HG03175 (cell line): Measurements from ENCODE around the gene CDH23.

Source experiments
- ATAC-seq: cut with Tn5 transposase; IDR thresholded peaks from one replicate; pipeline ENCODE4 v1.9.1; 2021; ENCODE audit warnings: mild to moderate bottlenecking, moderate library complexity; ENCODE audit not compliant: unreplicated experiment

Gene CDH23

GRCh38 chr10:71727738-71728737, 331.3 kb downstream of the CDH23 start:
- ATAC-seq: peak; percentile 67

- ATAC-seq: no peak
Measured at GRCh38 chr10:71729161-71729636, 332.5 kb downstream of the CDH23 start.

GRCh38 chr10:71731791-71732190, 335.1 kb downstream of the CDH23 start:
- ATAC-seq: no peak

- ATAC-seq: no peak
Measured at GRCh38 chr10:71734797-71735196, 338.1 kb downstream of the CDH23 start.

GRCh38 chr10:71735709-71736569, 339.2 kb downstream of the CDH23 start:
- ATAC-seq: no peak

- no peak for ATAC-seq
Measured at GRCh38 chr10:71736570-71736952, 339.8 kb downstream of the CDH23 start.

GRCh38 chr10:71737001-71737833, 340.5 kb downstream of the CDH23 start:
- ATAC-seq: no peak

GRCh38 chr10:71737834-71738197, 341.1 kb downstream of the CDH23 start:
- no peak for ATAC-seq

GRCh38 chr10:71739358-71739900, 342.7 kb downstream of the CDH23 start:
- no peak for ATAC-seq

- ATAC-seq: no peak
Measured at GRCh38 chr10:71740069-71740653, 343.4 kb downstream of the CDH23 start.

GRCh38 chr10:71741029-71741428, 344.3 kb downstream of the CDH23 start:
- ATAC-seq: no peak

GRCh38 chr10:71741671-71742070, 345.0 kb downstream of the CDH23 start:
- no peak for ATAC-seq

- no peak for ATAC-seq
Measured at GRCh38 chr10:71742301-71743088, 345.8 kb downstream of the CDH23 start.

GRCh38 chr10:71743089-71743838, 346.5 kb downstream of the CDH23 start:
- ATAC-seq: no peak

- no peak for ATAC-seq
Measured at GRCh38 chr10:71743866-71744265, 347.1 kb downstream of the CDH23 start.

GRCh38 chr10:71744897-71745663, 348.4 kb downstream of the CDH23 start:
- no peak for ATAC-seq

GRCh38 chr10:71745664-71746250, 349.0 kb downstream of the CDH23 start:
- no peak for ATAC-seq
